Measurements from ENCODE around the gene EDN3.

GRCh38 chr20:59375541-59375940 lies 75.1 kb downstream of the EDN3 start:
- TF ChIP-seq POLR2A (IDR thresholded peaks at IDR 0.05; ENCODE audit: low read depth, low read length), result no peak
- no peak for TF ChIP-seq POLR2AphosphoS5 (IDR thresholded peaks at IDR 0.05; ENCODE audit: low read depth, low read length)
- TF ChIP-seq SPI1 (IDR thresholded peaks at IDR 0.05; ENCODE audit: low read depth, low read length), result no peak
- TF ChIP-seq TAF1 (IDR thresholded peaks at IDR 0.05; ENCODE audit: low read depth, low read length), result no peak

Measured in GM12891 (cell line).